Endothelial cell of umbilical vein (primary cell): ENCODE measurements around the gene IPP.

ENCODE experiments used
- FOS ChIP-seq: IDR thresholded peaks from 2 replicates; pipeline ENCODE4 v1.6.1; 2011; ENCODE audit warnings: mild to moderate bottlenecking, low read length, moderate library complexity, borderline replicate concordance; ENCODE audit not compliant: insufficient read depth
- POLR2A ChIP-seq: IDR thresholded peaks from 2 replicates; pipeline ENCODE4 v1.6.1; 2012; ENCODE audit warnings: low read depth, mild to moderate bottlenecking, control low read depth, low read length
- TF ChIP-seq, protein P1 (sequence below), 2 donors: IDR thresholded peaks; 1 replicate in 1 of 2; 2 replicates in 1 of 2; pipeline ENCODE4 v1.5.1; 2011; ENCODE audit warnings: low read length in 2 of 2, mild to moderate bottlenecking in 2 of 2, moderate library complexity in 2 of 2, control low read depth in 1 of 2, inconsistent platforms in 1 of 2, low read depth in 1 of 2; ENCODE audit not compliant: insufficient read depth in 1 of 2; ENCODE audit errors: extremely low read depth in 1 of 2

DNA sequence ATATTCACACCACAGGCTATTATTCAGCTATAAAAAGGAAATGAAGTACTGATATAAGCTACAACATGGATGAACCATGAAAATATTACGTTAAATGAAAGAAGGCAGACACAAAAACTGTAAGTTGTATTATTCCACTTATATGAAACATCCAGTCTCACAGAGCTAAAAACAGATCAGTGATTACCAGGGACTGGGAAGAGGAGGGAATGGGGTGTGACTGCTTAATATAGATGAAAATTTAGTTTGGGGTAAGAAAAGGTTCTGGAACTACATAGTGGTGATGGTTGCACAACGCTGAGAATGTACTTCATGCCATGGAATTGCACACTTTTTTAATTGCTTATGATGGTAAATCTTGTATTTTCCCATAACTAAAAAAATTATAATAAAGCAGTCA, 83.6 kb downstream of the IPP start:
- TF ChIP-seq, protein P1, sequence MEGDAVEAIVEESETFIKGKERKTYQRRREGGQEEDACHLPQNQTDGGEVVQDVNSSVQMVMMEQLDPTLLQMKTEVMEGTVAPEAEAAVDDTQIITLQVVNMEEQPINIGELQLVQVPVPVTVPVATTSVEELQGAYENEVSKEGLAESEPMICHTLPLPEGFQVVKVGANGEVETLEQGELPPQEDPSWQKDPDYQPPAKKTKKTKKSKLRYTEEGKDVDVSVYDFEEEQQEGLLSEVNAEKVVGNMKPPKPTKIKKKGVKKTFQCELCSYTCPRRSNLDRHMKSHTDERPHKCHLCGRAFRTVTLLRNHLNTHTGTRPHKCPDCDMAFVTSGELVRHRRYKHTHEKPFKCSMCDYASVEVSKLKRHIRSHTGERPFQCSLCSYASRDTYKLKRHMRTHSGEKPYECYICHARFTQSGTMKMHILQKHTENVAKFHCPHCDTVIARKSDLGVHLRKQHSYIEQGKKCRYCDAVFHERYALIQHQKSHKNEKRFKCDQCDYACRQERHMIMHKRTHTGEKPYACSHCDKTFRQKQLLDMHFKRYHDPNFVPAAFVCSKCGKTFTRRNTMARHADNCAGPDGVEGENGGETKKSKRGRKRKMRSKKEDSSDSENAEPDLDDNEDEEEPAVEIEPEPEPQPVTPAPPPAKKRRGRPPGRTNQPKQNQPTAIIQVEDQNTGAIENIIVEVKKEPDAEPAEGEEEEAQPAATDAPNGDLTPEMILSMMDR (IDR thresholded peaks at IDR 0.05; ENCODE audit: extremely low read depth in 1 of 2, insufficient read depth in 1 of 2, low read depth in 1 of 2, low read length in 2 of 2), result no peak
- TF ChIP-seq FOS, result no peak
- TF ChIP-seq POLR2A, result no peak
